Activated CD8-positive, alpha-beta memory T cell treated with anti-CD3 and anti-CD28 coated beads, Interleukin-2, amount 10 ng/mL, durations not matched to agents 7 days and 5 days (primary cell): Measurements from ENCODE around the gene STARD13. TPM values are rescaled to one million over a fixed set of nuclear protein-coding genes. Genes with fewer than 3 reads are reported as not detected.

Experiments used
- ATAC-seq: fragments of 150-1000 bp; cut with Tn5 transposase; one replicate; pipeline ENCODE4 v1.10.0; 2021; ENCODE audit warnings: moderate library complexity
- CTCF ChIA-PET: fragments of 350-600 bp; sonication (Branson Sonifier 250); formaldehyde crosslinking; loops from one replicate; lab custom pipeline; 2021; ENCODE audit warnings: antibody characterized with exemption; lab: Charles Lee
- DNase-seq: peaks from one replicate; pipeline ENCODE4 v3.0.0-alpha.2; 2020
- H3K27ac Mint-ChIP-seq: one replicate; pipeline ENCODE4 v1.8.0; 2021; ENCODE audit warnings: mild to moderate bottlenecking, mixed read lengths
- H3K27me3 Mint-ChIP-seq: one replicate; pipeline ENCODE4 v1.8.0; 2021; ENCODE audit warnings: mixed read lengths
- H3K36me3 Mint-ChIP-seq: one replicate; pipeline ENCODE4 v1.8.0; 2021; ENCODE audit warnings: mild to moderate bottlenecking, mixed read lengths
- H3K4me1 Mint-ChIP-seq: one replicate; pipeline ENCODE4 v1.8.0; 2021; ENCODE audit warnings: mixed read lengths
- H3K4me3 Mint-ChIP-seq: one replicate; pipeline ENCODE4 v1.8.0; 2021; ENCODE audit warnings: mild to moderate bottlenecking, moderate library complexity, mixed read lengths
- H3K9me3 Mint-ChIP-seq: one replicate; pipeline ENCODE4 v1.8.0; 2022; ENCODE audit warnings: low read depth, mixed read lengths
- total RNA-seq, 2 experiments: library from RNA; stranded (reverse); gene quantifications; one replicate each; pipeline ENCODE4 v1.2.3, GENCODE V29; 2021

STARD13 gene
- total RNA-seq, 2 experiments from 2014 or later, result 1.2 to 1.5 TPM

DNA sequence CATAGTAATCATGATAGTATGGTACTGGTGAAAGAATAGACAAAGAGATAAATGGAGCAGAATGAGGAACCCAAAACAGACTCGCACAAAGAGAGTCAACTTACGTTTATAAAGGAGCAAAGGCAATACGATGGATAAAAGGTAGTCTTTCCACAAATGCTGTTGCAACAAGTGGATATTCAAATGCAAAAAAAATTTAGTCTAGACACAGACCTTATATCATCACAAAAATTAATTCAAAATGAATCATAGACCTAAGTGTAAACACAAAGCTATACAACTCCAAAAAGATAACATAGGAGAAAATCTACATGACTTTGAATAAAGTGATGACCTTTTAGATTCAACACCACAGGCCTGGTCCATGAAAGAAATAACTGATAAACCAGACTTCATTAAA, 137.7 kb downstream of the STARD13 start:
- no peak for ATAC-seq
- peaks cover 21% of the 10 kb centered on the region for H3K36me3 Mint-ChIP-seq
- H3K27ac Mint-ChIP-seq, result no peak overlapping the region
- CTCF ChIA-PET, result no interaction called here
- peaks cover 20% of the 10 kb centered on the region for H3K4me1 Mint-ChIP-seq
- no peak overlapping the region for H3K4me3 Mint-ChIP-seq
- no peak for DNase-seq
- H3K9me3 Mint-ChIP-seq, result peaks cover 9% of the 10 kb centered on the region
- H3K27me3 Mint-ChIP-seq, result peaks cover 11% of the 10 kb centered on the region

DNA sequence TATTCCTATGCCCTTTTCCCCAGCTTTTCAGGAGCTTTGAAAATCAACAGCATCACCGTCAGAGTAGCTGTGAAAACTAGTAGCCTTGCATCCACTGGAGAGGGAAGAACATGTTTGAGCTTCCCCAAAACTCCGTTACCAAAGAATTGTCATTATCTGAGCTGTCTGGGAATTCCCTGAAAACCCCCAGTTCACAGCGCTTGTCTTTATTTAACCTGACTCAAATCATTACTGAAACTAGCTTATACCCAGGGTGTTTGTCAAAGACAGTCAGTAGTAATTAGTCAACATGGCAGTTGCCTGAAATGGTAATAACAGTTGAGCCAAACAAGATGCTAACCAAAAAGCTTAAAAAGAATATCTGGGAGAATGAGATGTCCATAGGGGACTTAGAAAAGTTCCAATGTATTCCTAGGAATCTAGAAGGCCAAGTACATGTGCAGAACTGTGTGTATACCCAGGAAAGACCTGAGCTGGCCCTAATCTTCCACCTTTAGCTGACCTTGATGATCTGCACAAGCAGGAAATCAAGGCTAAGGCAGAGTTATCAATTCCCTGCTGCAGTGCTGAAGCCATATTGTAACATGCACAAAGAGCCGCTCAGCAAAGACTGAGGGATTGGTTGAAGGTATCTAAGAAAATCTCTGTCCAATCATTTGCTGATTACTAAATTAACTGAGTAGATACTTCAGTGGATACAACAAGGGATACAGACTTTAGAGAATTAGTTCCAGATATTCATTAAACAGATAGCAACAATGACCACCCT, 138.5 kb downstream of the STARD13 start:
- Mint-ChIP-seq H3K27me3 (peaks cover 11% of the 10 kb centered on the region), H3K27ac (peak overlapping the region; percentile 58), H3K4me1 (peaks cover 20% of the 10 kb centered on the region), H3K4me3 (no peak overlapping the region), H3K36me3 (peaks cover 21% of the 10 kb centered on the region), H3K9me3 (peaks cover 9% of the 10 kb centered on the region)
- CTCF ChIA-PET, result no interaction called here
- DNase-seq (no peak), ATAC-seq (peak; percentile 73)

GRCh38 chr13:33145667-33146066, 139.9 kb downstream of the STARD13 start:
- no peak for DNase-seq
- Mint-ChIP-seq H3K27ac (no peak overlapping the region), H3K36me3 (peaks cover 21% of the 10 kb centered on the region), H3K4me3 (no peak overlapping the region), H3K4me1 (peaks cover 20% of the 10 kb centered on the region), H3K27me3 (peaks cover 5% of the 10 kb centered on the region), H3K9me3 (peaks cover 9% of the 10 kb centered on the region)
- no peak for ATAC-seq
- CTCF ChIA-PET, result no interaction called here

DNA sequence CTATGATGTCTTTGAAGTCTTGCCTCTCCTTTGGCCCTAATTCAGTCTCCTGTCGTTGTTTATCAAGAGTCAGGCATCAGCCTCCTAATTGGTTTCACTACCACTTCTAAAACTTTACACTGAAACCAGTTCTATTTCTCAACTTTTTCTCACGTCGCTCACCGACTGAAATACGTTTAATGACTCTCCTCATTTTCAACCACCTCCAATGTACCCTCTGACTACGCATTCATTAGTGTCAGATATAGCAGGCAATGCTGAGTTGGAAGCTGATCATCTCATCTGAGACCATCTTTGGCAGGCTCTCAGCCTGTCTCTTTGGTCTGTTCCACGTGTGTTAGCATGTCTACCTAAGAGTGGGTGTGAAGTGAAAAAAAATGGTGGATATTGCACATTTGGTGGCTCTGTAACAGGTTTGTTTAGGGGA, 141.2 kb downstream of the STARD13 start:
- peaks cover 5% of the 10 kb centered on the region for H3K27me3 Mint-ChIP-seq
- no peak overlapping the region for H3K27ac Mint-ChIP-seq
- ATAC-seq (no peak), DNase-seq (no peak)
- H3K4me3 Mint-ChIP-seq, result no peak overlapping the region
- peaks cover 9% of the 10 kb centered on the region for H3K9me3 Mint-ChIP-seq
- CTCF ChIA-PET, result no interaction called here
- H3K4me1 Mint-ChIP-seq, result peaks cover 20% of the 10 kb centered on the region
- H3K36me3 Mint-ChIP-seq, result peaks cover 21% of the 10 kb centered on the region

- H3K27ac Mint-ChIP-seq, result no peak overlapping the region
Measured at GRCh38 chr13:33139780-33140535, 145.6 kb downstream of the STARD13 start.

GRCh38 chr13:33139184-33139583, 146.4 kb downstream of the STARD13 start:
- no peak overlapping the region for H3K27ac Mint-ChIP-seq
- no peaks in the 10 kb centered on the region for H3K27me3 Mint-ChIP-seq
- H3K36me3 Mint-ChIP-seq, result peaks cover 3% of the 10 kb centered on the region
- ATAC-seq (no peak), DNase-seq (no peak)
- H3K4me1 Mint-ChIP-seq, result no peaks in the 10 kb centered on the region
- H3K9me3 Mint-ChIP-seq, result peaks cover 3% of the 10 kb centered on the region
- no peak overlapping the region for H3K4me3 Mint-ChIP-seq
- CTCF ChIA-PET, result no interaction called here

More at GRCh38 chr13:33139780-33140535, 145.6 kb downstream of the STARD13 start:
- CTCF ChIA-PET, result no interaction called here
- ATAC-seq (no peak), DNase-seq (no peak)
- H3K27me3 Mint-ChIP-seq, result peaks cover 5% of the 10 kb centered on the region
- peaks cover 8% of the 10 kb centered on the region for H3K9me3 Mint-ChIP-seq
- H3K36me3 Mint-ChIP-seq, result peaks cover 8% of the 10 kb centered on the region
- H3K4me3 Mint-ChIP-seq, result no peak overlapping the region
- H3K4me1 Mint-ChIP-seq, result peaks cover 3% of the 10 kb centered on the region

DNA sequence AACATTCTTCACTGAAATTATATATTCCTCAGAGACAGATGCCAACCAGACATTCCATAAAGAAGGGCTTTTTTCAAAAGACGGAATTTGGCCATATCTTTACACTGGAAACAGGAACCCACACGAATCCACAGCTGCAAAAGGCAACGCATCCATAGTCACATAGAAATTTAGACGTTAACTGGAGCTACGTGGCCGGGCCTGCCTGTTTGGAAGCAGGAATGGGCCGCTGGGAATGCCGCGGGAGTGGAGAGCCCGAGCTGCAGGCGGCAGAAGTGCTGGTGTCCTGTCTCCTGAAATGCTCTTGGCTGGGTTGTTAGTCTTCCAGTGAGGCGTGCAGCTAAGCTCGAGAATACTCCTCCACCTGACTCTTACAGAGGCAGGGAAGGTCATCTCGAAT, 147.1 kb downstream of the STARD13 start:
- ATAC-seq, result no peak
- CTCF ChIA-PET, result interaction anchor here (0.7 kb wide), 1 partner anchor 57 kb away, joined by 4 read pairs; no protein-coding TSS in a partner anchor
- DNase-seq, result no peak
- Mint-ChIP-seq H3K36me3 (peaks cover 1% of the 10 kb centered on the region), H3K27me3 (no peaks in the 10 kb centered on the region), H3K4me3 (no peak overlapping the region), H3K9me3 (peaks cover 3% of the 10 kb centered on the region), H3K4me1 (no peaks in the 10 kb centered on the region), H3K27ac (no peak overlapping the region)

DNA sequence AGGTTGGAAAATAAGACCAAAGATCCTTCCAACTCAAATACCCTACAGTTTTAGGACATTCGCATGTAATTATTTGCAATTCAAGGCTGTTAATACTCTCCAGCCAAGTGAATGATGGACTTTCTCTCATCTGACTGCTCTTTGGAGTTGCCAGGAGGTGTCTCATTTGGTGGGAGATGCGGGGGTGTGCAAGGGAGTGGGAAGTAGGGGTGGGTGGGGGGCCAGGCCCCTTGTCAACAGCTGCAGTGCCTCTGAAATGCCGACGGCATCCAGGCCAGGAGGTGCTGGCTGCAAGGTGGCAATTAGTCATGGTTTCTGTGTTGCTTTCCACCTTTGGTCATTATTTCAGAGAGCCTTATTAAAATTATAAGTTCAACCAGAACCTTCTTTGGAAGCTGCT, 147.8 kb downstream of the STARD13 start:
- ATAC-seq (no peak), DNase-seq (no peak)
- CTCF ChIA-PET, result interaction anchor here (0.7 kb wide), 1 partner anchor 57 kb away, joined by 4 read pairs; no protein-coding TSS in a partner anchor
- Mint-ChIP-seq H3K9me3 (peaks cover 3% of the 10 kb centered on the region), H3K27ac (no peak overlapping the region), H3K4me3 (no peak overlapping the region), H3K4me1 (no peaks in the 10 kb centered on the region), H3K27me3 (no peaks in the 10 kb centered on the region), H3K36me3 (peaks cover 1% of the 10 kb centered on the region)

DNA sequence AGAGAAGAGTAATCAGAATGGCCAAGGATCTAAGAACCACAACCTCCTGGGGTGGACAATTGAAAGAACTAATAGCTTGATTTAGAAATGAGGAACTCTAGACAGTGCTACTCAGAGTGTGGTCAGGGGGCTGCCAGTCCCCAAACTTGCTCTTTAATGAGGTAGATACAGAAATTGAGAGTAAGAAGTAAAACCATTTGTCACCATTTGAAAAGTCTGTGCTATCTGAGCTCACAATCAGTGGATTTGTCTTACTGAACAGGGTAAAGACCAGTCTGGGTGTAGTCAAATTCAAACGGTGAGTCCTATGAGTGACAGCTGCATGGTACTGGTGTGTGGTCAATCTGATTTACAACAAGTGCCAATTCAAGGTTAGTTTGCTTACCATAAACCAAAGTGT, 150.5 kb downstream of the STARD13 start:
- DNase-seq (no peak), ATAC-seq (no peak)
- H3K4me1 Mint-ChIP-seq, result no peaks in the 10 kb centered on the region
- H3K4me3 Mint-ChIP-seq, result no peak overlapping the region
- no peak overlapping the region for H3K27ac Mint-ChIP-seq
- H3K9me3 Mint-ChIP-seq, result peaks cover 3% of the 10 kb centered on the region
- no peaks in the 10 kb centered on the region for H3K27me3 Mint-ChIP-seq
- peaks cover 1% of the 10 kb centered on the region for H3K36me3 Mint-ChIP-seq
- CTCF ChIA-PET, result no interaction called here

- Mint-ChIP-seq H3K4me1 (no peaks in the 10 kb centered on the region), H3K27me3 (no peaks in the 10 kb centered on the region), H3K27ac (no peak overlapping the region), H3K4me3 (no peak overlapping the region), H3K36me3 (peaks cover 1% of the 10 kb centered on the region), H3K9me3 (peaks cover 3% of the 10 kb centered on the region)
- ATAC-seq, result no peak
- CTCF ChIA-PET, result no interaction called here
- no peak for DNase-seq
Measured at GRCh38 chr13:33134213-33134612, 151.3 kb downstream of the STARD13 start.

DNA sequence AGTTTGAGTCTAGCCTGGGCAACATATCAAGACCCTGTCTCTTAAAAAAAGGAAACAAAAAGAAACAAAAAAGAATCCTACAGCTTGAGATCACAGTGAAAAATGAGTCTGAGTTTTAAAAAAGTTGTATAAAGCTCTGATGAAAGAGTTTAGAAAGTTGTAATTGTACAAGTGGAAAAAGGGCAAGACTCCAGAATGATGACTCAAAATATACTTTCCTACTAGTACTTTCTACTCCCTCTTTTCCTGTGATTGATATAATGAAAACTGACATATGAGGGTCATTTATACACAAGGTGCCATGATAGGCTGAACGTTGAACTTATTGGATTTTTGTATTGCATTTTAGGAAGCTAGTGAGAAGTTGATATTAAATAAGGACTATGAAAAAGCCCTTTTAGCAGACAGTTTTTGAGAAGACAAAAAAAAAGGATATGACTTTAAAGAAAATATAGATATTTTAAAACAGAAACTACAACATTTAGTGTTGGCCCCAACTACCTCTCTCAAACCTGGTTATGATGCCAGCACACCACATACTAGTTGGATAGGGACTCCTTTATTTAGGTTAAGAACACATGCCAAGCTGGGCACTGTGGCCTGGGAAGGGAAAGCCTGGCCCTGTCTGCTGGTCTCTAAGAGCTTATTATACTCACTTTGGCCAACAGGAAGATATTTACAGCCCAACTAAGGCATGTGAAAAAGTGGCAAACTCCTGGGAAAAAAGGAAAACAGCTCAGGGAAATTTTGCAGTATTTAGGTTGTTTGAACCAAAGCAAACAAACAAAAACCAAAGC, 152.7 kb downstream of the STARD13 start:
- Mint-ChIP-seq H3K4me3 (no peak overlapping the region), H3K27ac (no peak overlapping the region), H3K36me3 (peaks cover 1% of the 10 kb centered on the region), H3K4me1 (peaks cover 7% of the 10 kb centered on the region), H3K27me3 (no peaks in the 10 kb centered on the region), H3K9me3 (peaks cover 3% of the 10 kb centered on the region)
- CTCF ChIA-PET, result no interaction called here
- no peak for ATAC-seq
- DNase-seq, result no peak

DNA sequence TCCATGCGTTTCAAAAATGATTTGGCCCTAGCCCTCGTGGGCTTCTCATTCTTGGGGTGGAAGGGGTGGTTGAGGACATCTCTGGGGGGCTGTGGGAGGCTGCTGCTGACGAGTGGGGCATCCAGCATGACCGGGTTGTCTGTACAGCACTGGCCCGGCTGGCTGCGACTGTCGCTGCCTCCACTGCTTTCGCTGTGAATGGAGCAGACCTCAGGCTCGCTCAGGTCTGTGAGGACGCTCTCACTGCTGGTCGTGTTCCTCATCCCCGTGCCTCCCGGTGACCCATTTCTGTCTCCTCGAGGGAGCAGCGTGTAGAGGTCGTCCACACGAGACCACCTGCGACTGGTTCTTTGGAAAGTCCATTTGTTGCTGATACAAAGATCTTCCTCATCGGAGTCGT, 155.7 kb downstream of the STARD13 start:
- Mint-ChIP-seq H3K4me3 (no peak overlapping the region), H3K9me3 (no peaks in the 10 kb centered on the region), H3K27me3 (no peaks in the 10 kb centered on the region), H3K27ac (no peak overlapping the region), H3K36me3 (no peaks in the 10 kb centered on the region), H3K4me1 (peaks cover 9% of the 10 kb centered on the region)
- CTCF ChIA-PET, result no interaction called here
- no peak for DNase-seq
- no peak for ATAC-seq

DNA sequence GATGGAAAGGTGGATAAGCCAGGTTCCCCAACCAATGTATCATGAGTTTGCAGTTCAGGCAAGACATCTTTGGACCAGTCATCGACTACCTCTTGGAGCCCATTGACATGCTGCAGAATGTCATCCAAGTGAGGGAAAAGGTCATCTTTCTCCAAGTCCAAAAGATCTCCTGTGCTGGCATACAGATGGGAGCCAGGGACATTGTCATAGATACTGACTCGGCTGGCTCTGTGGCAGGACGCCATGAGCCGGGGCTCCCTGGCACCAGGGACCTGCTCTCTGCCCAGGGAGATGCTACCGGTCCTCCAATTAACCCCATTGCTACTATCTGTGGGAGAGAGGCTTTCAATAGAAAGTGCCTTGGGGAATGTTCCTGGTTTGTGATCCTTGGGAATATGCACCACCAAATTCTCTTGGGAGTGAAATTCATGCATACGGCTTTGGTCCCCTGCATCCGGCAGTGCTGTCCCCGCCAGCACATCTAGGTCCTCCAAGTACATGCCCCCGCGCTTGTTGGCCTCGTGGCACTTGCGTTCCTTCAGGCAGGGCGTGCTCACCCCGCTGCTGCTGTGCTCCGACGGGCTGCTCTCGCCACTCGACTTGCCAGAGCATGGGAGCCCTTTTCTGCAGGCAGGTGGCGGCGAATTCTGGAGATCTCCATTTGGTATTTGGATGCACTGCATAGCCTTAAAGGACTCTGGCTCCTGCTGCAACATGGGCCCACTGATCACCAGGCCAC, 156.3 kb downstream of the STARD13 start:
- ATAC-seq, result no peak
- no peaks in the 10 kb centered on the region for H3K27me3 Mint-ChIP-seq
- H3K27ac Mint-ChIP-seq, result no peak overlapping the region

More for the DNA sequence above, 156.3 kb downstream of the STARD13 start:
- peaks cover 9% of the 10 kb centered on the region for H3K4me1 Mint-ChIP-seq
- H3K36me3 Mint-ChIP-seq, result no peaks in the 10 kb centered on the region
- CTCF ChIA-PET, result no interaction called here
- H3K9me3 Mint-ChIP-seq, result no peaks in the 10 kb centered on the region
- H3K4me3 Mint-ChIP-seq, result no peak overlapping the region
- no peak for DNase-seq
